GM21423 (cell line): ENCODE measurements around the gene TPM1.

Experiments used
- ATAC-seq: cut with Tn5 transposase; IDR thresholded peaks from one replicate; pipeline ENCODE4 v1.9.1; 2021; ENCODE audit warnings: mild to moderate bottlenecking, moderate library complexity; ENCODE audit not compliant: unreplicated experiment

TPM1 gene

GRCh38 chr15:63040954-63041353, 1.6 kb upstream of the TPM1 start:
- ATAC-seq, result no peak

GRCh38 chr15:63041402-63041973, 1.1 kb upstream of the TPM1 start:
- ATAC-seq, result no peak

- no peak for ATAC-seq
Observed at GRCh38 chr15:63042877-63043334, 359 bp downstream of the TPM1 start.

- no peak for ATAC-seq
Observed at GRCh38 chr15:63043335-63044076, 959 bp downstream of the TPM1 start.

GRCh38 chr15:63044077-63044644, 1.6 kb downstream of the TPM1 start:
- ATAC-seq, result no peak

- no peak for ATAC-seq
Observed at GRCh38 chr15:63044645-63045464, 2.3 kb downstream of the TPM1 start.

- no peak for ATAC-seq
Observed at GRCh38 chr15:63045465-63045840, 2.9 kb downstream of the TPM1 start.

GRCh38 chr15:63045879-63046278, 3.3 kb downstream of the TPM1 start:
- ATAC-seq, result no peak

- ATAC-seq, result no peak
Observed at GRCh38 chr15:63046917-63047760, 4.6 kb downstream of the TPM1 start.

- no peak for ATAC-seq
Observed at GRCh38 chr15:63047792-63048114, 5.2 kb downstream of the TPM1 start.

- ATAC-seq, result peak; percentile 85
Observed at GRCh38 chr15:63048115-63048775, 5.7 kb downstream of the TPM1 start.

GRCh38 chr15:63048776-63049665, 6.5 kb downstream of the TPM1 start:
- ATAC-seq, result peak; percentile 4

- no peak for ATAC-seq
Observed at GRCh38 chr15:63049783-63050371, 7.3 kb downstream of the TPM1 start.

- ATAC-seq, result no peak
Observed at GRCh38 chr15:63050731-63051155, 8.2 kb downstream of the TPM1 start.

GRCh38 chr15:63051156-63052066, 8.9 kb downstream of the TPM1 start:
- no peak for ATAC-seq

GRCh38 chr15:63052077-63052841, 9.7 kb downstream of the TPM1 start:
- no peak for ATAC-seq
